Small intestine (tissue), 7 donors: ENCODE measurements around the gene PLD5. TPM values are rescaled to one million over a fixed set of nuclear protein-coding genes. Genes with fewer than 3 reads are reported as not detected.
"Not testable (repeated sequence)": the region's sequence is repeated elsewhere in the genome, so short reads cannot be mapped to it uniquely, and the experiment has no call there.

Experiments used
- DNase-seq, 2 donors: peaks; one replicate each; pipeline versions ENCODE4 v3.0.0 to v3.0.0-alpha.2; 2013
- FAIRE-seq: peaks from 2 replicates; lab custom pipeline; 2012; peaks lifted over from hg19 to GRCh38; lab: Jason Lieb, UNC
- H3K27ac ChIP-seq, 3 donors: one replicate each; pipeline ENCODE4 v1.5.1; 2013; ENCODE audit warnings: low read length in 2 of 3, mild to moderate bottlenecking in 2 of 3, control low read depth in 1 of 3, inconsistent platforms in 1 of 3, low read depth in 1 of 3, moderate library complexity in 1 of 3
- H3K27me3 ChIP-seq, 3 donors: one replicate each; pipeline ENCODE4 v1.6.1; 2013; ENCODE audit warnings: low read length in 3 of 3, inconsistent platforms in 1 of 3; ENCODE audit not compliant: control insufficient read depth in 3 of 3, insufficient read depth in 3 of 3
- H3K36me3 ChIP-seq, 3 donors: one replicate each; pipeline ENCODE4 v1.6.1; 2013; ENCODE audit warnings: low read length in 3 of 3, inconsistent platforms in 1 of 3, low read depth in 1 of 3, mild to moderate bottlenecking in 1 of 3, moderate library complexity in 1 of 3; ENCODE audit not compliant: control insufficient read depth in 3 of 3, insufficient read depth in 2 of 3
- H3K4me1 ChIP-seq, 3 donors: one replicate each; pipeline ENCODE4 v1.6.1; 2013; ENCODE audit warnings: low read length in 2 of 3, inconsistent platforms in 1 of 3, low read depth in 1 of 3, mild to moderate bottlenecking in 1 of 3, moderate library complexity in 1 of 3; ENCODE audit not compliant: control insufficient read depth in 3 of 3, insufficient read depth in 2 of 3
- H3K4me3 ChIP-seq, 3 donors: one replicate each; pipeline ENCODE4 v1.5.1; 2013; ENCODE audit warnings: low read length in 3 of 3, control low read depth in 1 of 3, inconsistent platforms in 1 of 3, low read depth in 1 of 3, mild to moderate bottlenecking in 1 of 3, moderate library complexity in 1 of 3
- H3K9me3 ChIP-seq, 2 donors: one replicate each; pipeline ENCODE4 v1.6.1; 2013; ENCODE audit warnings: low read depth in 1 of 2, low read length in 1 of 2; ENCODE audit not compliant: control insufficient read depth in 2 of 2, insufficient read depth in 1 of 2
- WGBS, 3 donors: extraction: QIAGEN DNeasy Blood & Tissue Kit; methylation state at CpG; one replicate each; pipeline ENCODE4 v1.1.7; 2013; 5-methylcytosine and 5-hydroxymethylcytosine counted together
- polyA plus RNA-seq, 4 donors: library from polyadenylated mRNA; stranded (reverse) in 3 of 4; unstranded in 1 of 4; fragments of 200-250 nt in 3 of 4; fragments of 120-200 nt in 1 of 4; gene quantifications; one replicate each; pipeline versions ENCODE4 v1.2.1 to v1.2.3, GENCODE V29; 2013
- donor health status: healthy with polysubstance abuse.
- donor health status: control.
- donor health status: control.
- donor health status: Bipolar disorder and iron deficiency.
- donor health status: healthy.

PLD5 gene
- polyA plus RNA-seq, 4 donors = 0.12 to 0.13 TPM; not detected in 2

GRCh38 chr1:242404296-242404695 is 120.2 kb downstream of the PLD5 start:
- Histone ChIP-seq H3K4me1 (no peaks in the 10 kb centered on the region), H3K4me3 (no peak overlapping the region), H3K27me3 (no peaks in the 10 kb centered on the region), H3K36me3 (no peaks in the 10 kb centered on the region), H3K9me3 (no peaks in the 10 kb centered on the region), H3K27ac (no peak overlapping the region)
- DNase-seq = no peak
- no peak for FAIRE-seq
- 79 to 87% (median 80%) methylated on average over 5 of the region's 5 CpGs for WGBS, 3 donors

GRCh38 chr1:242402956-242403355 is 121.5 kb downstream of the PLD5 start:
- DNase-seq (no peak), FAIRE-seq (no peak)
- H3K27ac ChIP-seq = no peak overlapping the region
- no peaks in the 10 kb centered on the region for H3K9me3 ChIP-seq
- H3K36me3 ChIP-seq = no peaks in the 10 kb centered on the region
- 84 to 90% (median 88%) methylated on average over 5 of the region's 5 CpGs for WGBS, 3 donors
- H3K27me3 ChIP-seq = no peaks in the 10 kb centered on the region
- no peak overlapping the region for H3K4me3 ChIP-seq
- no peaks in the 10 kb centered on the region for H3K4me1 ChIP-seq

- no peaks in the 10 kb centered on the region for H3K9me3 ChIP-seq
- H3K27me3 ChIP-seq = no peaks in the 10 kb centered on the region
- DNase-seq (no peak), FAIRE-seq (no peak)
- 59 to 85% (median 77%) methylated on average over 3 of the region's 3 CpGs for WGBS, 3 donors
- H3K4me3 ChIP-seq = no peak overlapping the region
- H3K36me3 ChIP-seq = no peaks in the 10 kb centered on the region
- no peaks in the 10 kb centered on the region for H3K4me1 ChIP-seq
- H3K27ac ChIP-seq = no peak overlapping the region
Measured at GRCh38 chr1:242401937-242402336, 122.6 kb downstream of the PLD5 start.

GRCh38 chr1:242398351-242398750 is 126.1 kb downstream of the PLD5 start:
- DNase-seq (no peak), FAIRE-seq (no peak)
- Histone ChIP-seq H3K4me3 (no peak overlapping the region), H3K9me3 (no peaks in the 10 kb centered on the region), H3K27me3 (no peaks in the 10 kb centered on the region), H3K27ac (no peak overlapping the region), H3K36me3 (no peaks in the 10 kb centered on the region), H3K4me1 (no peaks in the 10 kb centered on the region)
- WGBS, 3 donors = 43 to 57% (median 45%) methylated on average over 5 of the region's 5 CpGs

- no peak overlapping the region for H3K27ac ChIP-seq
- DNase-seq = no peak
- H3K4me3 ChIP-seq = no peak overlapping the region
- FAIRE-seq = no peak
- H3K27me3 ChIP-seq = no peaks in the 10 kb centered on the region
- H3K9me3 ChIP-seq = peaks cover 0 to 4% of the 10 kb centered on the region in 2 donors
- no peaks in the 10 kb centered on the region for H3K4me1 ChIP-seq
- no peaks in the 10 kb centered on the region for H3K36me3 ChIP-seq
Measured at GRCh38 chr1:242391896-242392295, 132.6 kb downstream of the PLD5 start.

GRCh38 chr1:242376121-242376520 is 148.4 kb downstream of the PLD5 start:
- not testable (repeated sequence) for FAIRE-seq, H3K27ac ChIP-seq, H3K4me1 ChIP-seq, H3K9me3 ChIP-seq, DNase-seq, H3K27me3 ChIP-seq, H3K4me3 ChIP-seq, H3K36me3 ChIP-seq
- WGBS, 3 donors = 57 to 65% (median 60%) methylated on average over 6 of the region's 6 CpGs

GRCh38 chr1:242350446-242350845 is 174.1 kb downstream of the PLD5 start:
- 61 to 82% (median 77%) methylated on average over 3 of the region's 3 CpGs for WGBS, 3 donors

GRCh38 chr1:242349636-242350035 is 174.9 kb downstream of the PLD5 start:
- Histone ChIP-seq H3K36me3 (no peaks in the 10 kb centered on the region), H3K27me3 (no peaks in the 10 kb centered on the region), H3K4me3 (no peak overlapping the region), H3K9me3 (no peaks in the 10 kb centered on the region), H3K27ac (no peak overlapping the region), H3K4me1 (no peaks in the 10 kb centered on the region)
- 46 to 78% (median 54%) methylated on average over 1 of the region's 1 CpG for WGBS, 3 donors
- FAIRE-seq (no peak), DNase-seq (no peak)

More at GRCh38 chr1:242350446-242350845, 174.1 kb downstream of the PLD5 start:
- not testable (repeated sequence) for H3K36me3 ChIP-seq, H3K4me3 ChIP-seq, DNase-seq, FAIRE-seq, H3K27ac ChIP-seq, H3K9me3 ChIP-seq, H3K4me1 ChIP-seq, H3K27me3 ChIP-seq

GRCh38 chr1:242330865-242331264 is 193.6 kb downstream of the PLD5 start:
- not testable (repeated sequence) for H3K36me3 ChIP-seq, DNase-seq
- 52 to 73% (median 59%) methylated on average over 5 of the region's 5 CpGs for WGBS, 3 donors

More at GRCh38 chr1:242330865-242331264, 193.6 kb downstream of the PLD5 start:
- not testable (repeated sequence) for H3K4me1 ChIP-seq, FAIRE-seq, H3K9me3 ChIP-seq, H3K4me3 ChIP-seq, H3K27ac ChIP-seq, H3K27me3 ChIP-seq
